HUES6 (cell line): Measurements from ENCODE around the gene N4BP2L2.

Experiments
- H3K27ac ChIP-seq: 2 replicates; pipeline ENCODE4 v1.7.0; 2013; ENCODE audit warnings: low read depth, mild to moderate bottlenecking, low read length, inconsistent platforms
- H3K27me3 ChIP-seq: 2 replicates; pipeline ENCODE4 v1.6.1; 2013; ENCODE audit warnings: low read length; ENCODE audit not compliant: control insufficient read depth, insufficient read depth
- H3K36me3 ChIP-seq: 2 replicates; pipeline ENCODE4 v1.6.1; 2013; ENCODE audit warnings: low read length; ENCODE audit not compliant: control insufficient read depth, insufficient read depth
- H3K4me1 ChIP-seq: 2 replicates; pipeline ENCODE4 v1.6.1; 2013; ENCODE audit warnings: low read length; ENCODE audit not compliant: control insufficient read depth, insufficient read depth
- H3K4me3 ChIP-seq: 2 replicates; pipeline ENCODE4 v1.5.1; 2013; ENCODE audit warnings: low read depth, low read length
- H3K9ac ChIP-seq: one replicate; pipeline ENCODE4 v1.6.1; 2013; ENCODE audit warnings: mild to moderate bottlenecking, low read length
- H3K9me3 ChIP-seq: 2 replicates; pipeline ENCODE4 v1.6.1; 2013; ENCODE audit warnings: low read depth, low read length; ENCODE audit not compliant: control insufficient read depth, insufficient read depth

N4BP2L2 gene

DNA sequence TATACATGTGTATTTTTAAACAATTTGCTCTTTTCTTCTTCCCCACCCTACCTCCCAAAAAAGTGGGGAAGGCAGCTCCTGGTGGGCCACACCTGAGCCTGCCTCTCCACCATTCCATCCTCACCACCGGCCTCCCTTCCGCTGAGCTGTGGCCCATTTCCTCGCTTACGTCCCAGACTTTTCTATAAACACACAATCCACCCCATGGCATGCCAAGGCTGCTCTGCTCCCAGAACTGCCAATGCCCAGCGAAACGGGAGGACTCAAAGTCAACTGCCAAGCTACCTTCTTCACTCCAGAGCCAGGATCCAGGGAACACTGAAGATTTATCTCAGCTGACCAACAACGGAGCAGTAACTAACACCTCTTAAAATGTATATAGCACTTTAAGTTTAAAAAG lies 113.4 kb downstream of the N4BP2L2 start:
- 0 out of 2 replicates have a peak, but pooled peaks cover 1% of the 10 kb centered on the region for H3K9me3 ChIP-seq
- no peak overlapping the region for H3K27ac ChIP-seq
- H3K36me3 ChIP-seq = no peaks in the 10 kb centered on the region
- H3K4me1 ChIP-seq = peaks cover 14% of the 10 kb centered on the region
- no peak overlapping the region for H3K4me3 ChIP-seq
- peaks cover 17% of the 10 kb centered on the region for H3K27me3 ChIP-seq
- H3K9ac ChIP-seq = no peak overlapping the region

GRCh38 chr13:32423592-32423991 lies 115.0 kb downstream of the N4BP2L2 start:
- no peak overlapping the region for H3K4me3 ChIP-seq
- no peaks in the 10 kb centered on the region for H3K36me3 ChIP-seq
- no peak overlapping the region for H3K9ac ChIP-seq
- H3K27ac ChIP-seq = no peak overlapping the region
- H3K9me3 ChIP-seq = peaks cover 10% of the 10 kb centered on the region
- peaks cover 10% of the 10 kb centered on the region for H3K4me1 ChIP-seq
- peaks cover 17% of the 10 kb centered on the region for H3K27me3 ChIP-seq

DNA sequence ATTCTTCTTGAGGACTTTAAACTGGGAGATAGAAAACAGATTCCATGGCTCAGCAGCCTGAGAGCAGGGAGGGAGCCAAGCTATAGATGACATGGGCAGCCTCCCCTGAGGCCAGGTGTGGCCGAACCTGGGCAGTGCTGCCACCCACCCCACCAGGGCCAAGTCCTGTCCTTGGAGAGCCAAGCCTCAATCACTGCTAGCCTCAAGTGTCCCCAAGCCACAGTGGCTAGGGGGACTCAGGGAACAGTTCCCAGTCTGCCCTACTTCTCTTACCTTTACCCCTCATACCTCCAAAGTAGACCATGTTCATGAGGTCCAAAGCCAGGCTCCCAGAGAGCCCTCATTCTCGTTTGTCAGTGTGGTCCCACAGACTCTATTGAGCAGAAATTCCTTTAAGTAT lies 118.7 kb downstream of the N4BP2L2 start:
- Histone ChIP-seq H3K4me3 (no peak overlapping the region), H3K36me3 (no peaks in the 10 kb centered on the region), H3K27me3 (no peaks in the 10 kb centered on the region), H3K27ac (no peak overlapping the region), H3K9me3 (peaks cover 21% of the 10 kb centered on the region), H3K4me1 (no peaks in the 10 kb centered on the region), H3K9ac (no peak overlapping the region)

GRCh38 chr13:32417995-32418394 lies 120.6 kb downstream of the N4BP2L2 start:
- no peak overlapping the region for H3K9ac ChIP-seq
- H3K36me3 ChIP-seq = no peaks in the 10 kb centered on the region
- H3K27ac ChIP-seq = no peak overlapping the region
- peaks cover 21% of the 10 kb centered on the region for H3K9me3 ChIP-seq
- no peaks in the 10 kb centered on the region for H3K27me3 ChIP-seq
- no peaks in the 10 kb centered on the region for H3K4me1 ChIP-seq
- H3K4me3 ChIP-seq = no peak overlapping the region

DNA sequence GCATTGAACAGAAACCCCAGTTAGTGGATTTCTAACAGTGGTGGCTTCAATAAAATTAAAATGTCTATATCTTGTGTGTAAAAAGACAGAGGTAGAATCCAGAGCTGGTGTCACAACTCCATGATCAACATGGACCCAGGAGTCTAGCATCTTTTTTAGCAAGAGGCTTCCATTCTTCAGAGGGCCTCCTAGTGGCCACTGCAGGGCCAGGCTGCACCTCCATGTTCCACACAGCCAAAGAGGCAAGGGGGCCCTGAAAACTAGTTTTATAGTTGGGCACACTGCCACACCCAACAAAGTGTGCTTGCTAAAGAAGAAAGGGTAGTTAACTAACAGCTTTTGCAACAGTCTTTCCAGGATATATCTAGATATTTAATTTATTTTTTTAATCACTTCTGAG lies 123.6 kb downstream of the N4BP2L2 start:
- H3K9me3 ChIP-seq = peaks cover 18% of the 10 kb centered on the region
- no peak overlapping the region for H3K27ac ChIP-seq
- no peak overlapping the region for H3K9ac ChIP-seq
- H3K36me3 ChIP-seq = no peaks in the 10 kb centered on the region
- no peak overlapping the region for H3K4me3 ChIP-seq
- no peaks in the 10 kb centered on the region for H3K27me3 ChIP-seq
- peaks cover 4% of the 10 kb centered on the region; the same call in 1 of the 2 replicates for H3K4me1 ChIP-seq

- Histone ChIP-seq H3K27ac (no peak overlapping the region), H3K4me1 (peaks cover 4% of the 10 kb centered on the region; the same call in 1 of the 2 replicates), H3K4me3 (no peak overlapping the region), H3K27me3 (no peaks in the 10 kb centered on the region), H3K9me3 (peaks cover 14% of the 10 kb centered on the region), H3K36me3 (no peaks in the 10 kb centered on the region), H3K9ac (no peak overlapping the region)
Observed at GRCh38 chr13:32414580-32414979, 124.0 kb downstream of the N4BP2L2 start.

DNA sequence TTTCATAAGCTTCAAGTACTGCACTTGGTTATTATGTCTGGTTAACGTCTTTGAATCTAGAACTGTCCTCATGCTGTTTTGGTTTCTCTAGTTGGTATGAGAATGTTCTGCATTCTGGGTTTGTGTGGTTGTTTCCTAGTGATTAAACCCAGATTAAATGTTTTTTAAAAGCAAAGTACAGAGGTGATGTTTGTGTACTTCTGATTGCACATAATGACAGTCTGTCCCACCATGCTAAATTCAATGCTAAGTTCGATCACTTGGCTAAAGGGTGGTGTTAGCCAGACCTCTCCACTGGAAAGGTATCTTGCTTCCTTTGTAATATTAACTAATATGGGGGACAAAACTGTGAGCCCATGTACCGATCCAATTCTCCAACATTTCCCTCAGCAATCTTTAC lies 125.3 kb downstream of the N4BP2L2 start:
- H3K9ac ChIP-seq = no peak overlapping the region
- peaks cover 16% of the 10 kb centered on the region for H3K4me1 ChIP-seq
- H3K36me3 ChIP-seq = no peaks in the 10 kb centered on the region
- H3K9me3 ChIP-seq = peaks cover 8% of the 10 kb centered on the region
- H3K27ac ChIP-seq = no peak overlapping the region
- no peaks in the 10 kb centered on the region; the same call in 1 of the 2 replicates for H3K27me3 ChIP-seq
- no peak overlapping the region for H3K4me3 ChIP-seq

DNA sequence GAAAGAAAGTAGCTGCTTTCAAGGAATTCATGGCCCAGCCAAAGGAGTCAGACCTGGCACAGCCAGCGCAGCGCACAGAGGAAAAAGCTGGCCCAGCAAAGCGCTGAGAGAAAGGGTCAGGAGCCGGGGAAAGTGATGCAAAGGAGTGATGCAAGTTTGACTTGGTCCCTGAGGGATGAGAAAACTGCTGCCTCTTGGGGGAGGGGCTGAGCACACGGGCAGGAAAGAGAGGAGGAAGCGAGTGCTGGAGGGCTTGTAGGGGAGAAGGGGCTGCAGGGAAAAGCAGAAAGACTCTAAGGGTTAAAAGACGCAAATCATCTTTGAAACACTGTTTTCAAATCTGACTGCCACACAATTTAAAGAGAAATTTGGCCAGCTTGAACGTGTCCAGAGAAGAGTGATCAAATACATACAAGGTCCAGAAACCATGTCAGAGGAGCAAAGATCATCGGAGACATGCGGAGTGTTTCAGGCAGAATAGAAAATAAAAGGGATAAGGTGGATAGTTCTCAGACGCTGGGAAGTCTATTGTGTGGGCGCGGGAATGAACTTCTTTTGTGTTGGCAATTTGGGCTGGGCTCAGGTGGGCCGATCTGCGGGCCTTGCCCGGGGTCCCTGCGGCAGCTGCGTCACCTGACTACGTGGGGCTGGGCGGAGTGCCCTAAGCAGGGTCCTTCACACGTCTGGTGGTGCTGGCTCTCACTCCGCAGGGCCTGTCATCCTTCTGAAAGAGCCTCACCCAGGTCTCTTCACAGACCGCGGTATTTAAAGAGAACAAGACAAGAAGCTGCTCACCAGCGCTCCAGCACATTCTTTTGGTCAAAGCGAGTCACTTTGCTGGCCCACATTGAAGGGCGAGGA lies 128.8 kb downstream of the N4BP2L2 start:
- peak overlapping the region; percentile 53 for H3K9ac ChIP-seq

GRCh38 chr13:32409001-32409313 lies 129.6 kb downstream of the N4BP2L2 start:
- Histone ChIP-seq H3K4me1 (peaks cover 18% of the 10 kb centered on the region), H3K27me3 (no peaks in the 10 kb centered on the region; the same call in 1 of the 2 replicates), H3K4me3 (no peak overlapping the region), H3K9me3 (no peaks in the 10 kb centered on the region), H3K36me3 (no peaks in the 10 kb centered on the region), H3K9ac (no peak overlapping the region), H3K27ac (no peak overlapping the region)

More for the DNA sequence above, 128.8 kb downstream of the N4BP2L2 start:
- no peaks in the 10 kb centered on the region for H3K36me3 ChIP-seq
- H3K27me3 ChIP-seq = no peaks in the 10 kb centered on the region; the same call in 1 of the 2 replicates
- H3K4me1 ChIP-seq = peaks cover 18% of the 10 kb centered on the region
- no peaks in the 10 kb centered on the region for H3K9me3 ChIP-seq
- H3K27ac ChIP-seq = no peak overlapping the region
- peak overlapping the region; percentile 65 for H3K4me3 ChIP-seq

DNA sequence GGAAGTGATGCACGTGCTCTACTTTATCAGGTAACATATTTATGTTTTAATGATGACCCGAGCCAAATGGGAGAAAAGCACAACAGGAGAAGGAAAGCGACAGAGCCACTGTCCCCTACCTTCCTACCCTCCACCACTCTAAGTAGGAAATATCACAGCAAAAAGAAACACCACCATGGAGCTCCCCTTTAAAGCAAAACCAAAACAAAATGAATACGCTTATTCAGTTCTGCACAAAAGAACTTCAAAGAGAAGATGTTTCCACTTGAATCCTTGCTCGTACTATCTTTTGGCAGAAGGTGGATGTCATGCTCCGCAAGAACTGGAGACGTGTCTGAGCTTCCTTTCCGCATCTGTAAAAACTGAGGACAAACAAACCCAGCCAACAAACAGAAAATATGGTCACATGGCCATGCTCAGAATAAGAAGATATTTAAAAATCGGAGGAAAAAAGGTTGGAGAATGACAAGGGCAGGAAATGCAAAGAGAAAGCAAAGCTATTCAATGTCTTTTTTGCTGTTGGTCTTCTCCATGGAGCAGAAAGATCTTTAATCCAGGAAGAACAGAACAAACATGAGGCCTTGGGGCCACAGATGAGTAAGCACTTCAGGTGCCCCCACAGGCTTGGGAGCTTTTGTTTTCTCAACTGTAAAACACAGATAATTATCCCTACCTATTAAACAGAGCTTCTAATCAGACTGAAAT lies 130.1 kb downstream of the N4BP2L2 start:
- Histone ChIP-seq H3K4me3 (no peak overlapping the region), H3K4me1 (peaks cover 18% of the 10 kb centered on the region), H3K9ac (no peak overlapping the region), H3K36me3 (no peaks in the 10 kb centered on the region), H3K9me3 (no peaks in the 10 kb centered on the region), H3K27ac (no peak overlapping the region), H3K27me3 (no peaks in the 10 kb centered on the region; the same call in 1 of the 2 replicates)

DNA sequence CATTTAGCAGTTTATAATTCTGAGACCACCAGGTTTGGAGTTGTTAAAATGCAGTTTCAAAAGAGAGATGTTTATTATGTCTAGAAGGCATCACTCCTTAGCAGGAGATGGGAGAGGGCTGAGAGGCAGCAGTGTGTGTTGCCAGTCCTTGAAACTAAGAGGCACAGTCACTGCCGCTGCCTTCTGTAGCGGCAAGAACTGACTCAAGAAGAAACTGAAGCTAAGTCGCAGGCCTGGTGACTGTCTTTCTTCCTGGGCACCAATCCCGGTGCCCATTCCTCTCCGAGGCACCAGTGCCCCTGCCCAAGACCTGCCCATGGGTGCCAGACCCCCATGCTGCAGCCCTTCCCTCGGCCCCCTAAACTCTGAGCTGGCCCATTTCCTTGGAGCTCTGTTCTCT lies 130.7 kb downstream of the N4BP2L2 start:
- Histone ChIP-seq H3K9ac (no peak overlapping the region), H3K27ac (no peak overlapping the region), H3K4me1 (peaks cover 18% of the 10 kb centered on the region), H3K9me3 (no peaks in the 10 kb centered on the region), H3K4me3 (no peak overlapping the region), H3K36me3 (no peaks in the 10 kb centered on the region), H3K27me3 (no peaks in the 10 kb centered on the region; the same call in 1 of the 2 replicates)
